HG03439 (cell line): ENCODE results near the gene ZNF546.
A peak's percentile ranks its signal among the peaks of the same experiment; 100 is the strongest.
"Not testable (repeated sequence)": the region's sequence is repeated elsewhere in the genome, so short reads cannot be mapped to it uniquely, and the experiment has no call there.

Experiments
- ATAC-seq: cut with Tn5 transposase; IDR thresholded peaks from one replicate; pipeline ENCODE4 v1.9.1; 2021; ENCODE audit warnings: mild to moderate bottlenecking, moderate library complexity; ENCODE audit not compliant: unreplicated experiment

The ZNF546 gene

DNA sequence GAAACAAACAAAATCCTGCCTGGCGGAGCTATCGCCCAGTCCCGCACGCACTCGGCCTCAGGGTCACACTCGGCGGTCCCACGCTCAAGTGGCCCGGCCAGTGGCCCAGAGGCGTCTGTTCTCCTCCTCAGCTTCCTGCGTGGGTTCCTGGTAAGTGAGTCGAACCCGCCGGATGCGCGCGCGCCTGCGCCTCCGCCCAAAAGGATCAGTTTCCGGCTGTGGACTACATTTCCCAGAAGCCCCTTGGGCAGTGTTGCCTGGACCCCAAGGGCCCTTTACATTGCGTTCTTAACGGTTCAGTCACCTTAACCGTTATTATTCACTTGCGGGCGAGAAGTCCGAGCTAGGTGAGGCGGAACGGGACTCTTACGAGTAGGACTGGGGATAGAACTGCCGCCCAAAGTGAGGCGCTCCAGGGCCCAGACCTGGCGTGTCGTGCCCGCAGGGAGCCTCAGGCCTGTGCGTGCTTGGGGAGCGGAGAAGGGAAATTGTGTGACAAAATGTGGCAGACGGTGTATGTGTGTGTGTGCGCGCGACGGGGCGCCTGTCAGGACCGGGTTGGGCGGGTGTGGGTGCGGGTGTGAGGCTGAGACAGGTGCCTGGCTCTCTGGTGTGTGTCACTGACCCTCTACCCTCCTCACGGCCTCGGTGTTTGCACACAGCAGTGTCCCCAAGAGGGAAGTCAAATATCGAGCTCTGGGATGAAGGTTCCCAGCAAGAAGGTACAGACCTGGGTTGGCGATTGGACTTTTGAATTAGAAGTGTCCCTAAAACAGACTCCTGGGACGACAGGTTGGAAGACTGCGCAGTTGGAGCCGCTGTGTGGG is at the start of gene ZNF546:
ZNF546 (plus strand) TSS at position 250 of the 827 bp plus-strand sequence. CDS start 1,267 bp downstream, outside the sequence.
- peak; percentile 85 for ATAC-seq

DNA sequence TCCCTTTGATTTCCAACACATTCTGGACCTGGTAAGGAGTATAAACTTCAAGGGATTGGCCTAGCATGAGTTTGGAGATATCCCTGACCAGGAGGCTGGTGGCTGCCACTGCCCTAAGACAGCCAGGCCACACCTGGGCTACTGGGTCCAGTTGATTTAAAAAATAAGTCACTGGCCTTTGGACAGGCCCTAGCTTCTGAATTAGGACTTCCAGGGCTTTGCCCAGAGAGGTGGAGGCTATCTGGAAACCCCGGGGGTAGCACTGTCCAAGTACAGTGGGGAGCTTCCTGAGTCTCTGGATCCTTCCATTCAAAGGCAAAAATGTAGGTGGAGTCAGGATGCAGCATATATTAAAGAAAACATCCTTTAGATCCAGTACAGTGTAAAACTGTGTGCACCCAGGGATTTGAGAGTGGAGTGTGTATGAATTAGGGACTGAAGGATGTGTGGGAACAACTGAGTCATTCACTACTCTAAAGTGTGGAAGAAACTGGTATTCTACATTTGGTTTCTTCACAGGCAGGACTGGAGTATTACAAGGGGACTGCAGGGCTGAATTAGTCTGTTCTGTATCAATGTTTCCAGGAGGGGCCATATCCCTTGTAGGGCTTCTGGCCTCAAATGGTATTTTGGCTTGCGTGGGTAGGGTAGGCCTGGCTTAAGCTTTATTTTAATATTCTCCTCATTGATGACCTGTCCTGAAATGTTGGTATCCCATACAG is 47.7 kb upstream of the ZNF546 start:
- ATAC-seq, result no peak

DNA sequence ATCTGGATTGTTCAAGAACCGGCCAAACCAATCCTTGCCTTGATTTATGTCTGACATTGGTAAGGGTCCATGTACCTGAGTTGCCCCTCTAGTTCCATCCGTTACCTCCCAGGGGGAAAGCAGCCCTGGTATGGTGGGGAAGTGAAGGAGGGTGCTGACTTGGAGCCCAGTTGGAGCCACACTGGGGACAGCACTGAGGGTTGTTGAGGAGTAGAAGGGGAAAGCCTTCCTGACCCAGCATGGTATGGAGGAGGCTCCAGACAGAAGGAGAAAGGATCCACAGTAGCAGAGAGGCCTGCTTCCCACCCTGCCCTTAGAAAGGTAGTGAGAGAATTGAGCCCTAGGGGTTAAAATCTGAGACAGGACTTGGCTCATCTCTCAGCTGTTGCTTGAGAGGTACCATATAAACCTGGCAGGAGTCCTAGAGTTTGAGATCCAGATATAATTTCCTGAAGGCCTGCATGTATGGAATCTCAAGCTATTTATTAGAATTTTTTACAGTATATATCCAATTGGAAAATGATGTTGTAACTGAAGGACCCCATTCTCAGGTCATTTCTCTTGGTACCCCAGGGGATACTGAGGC is 45.7 kb upstream of the ZNF546 start:
- no peak for ATAC-seq

DNA sequence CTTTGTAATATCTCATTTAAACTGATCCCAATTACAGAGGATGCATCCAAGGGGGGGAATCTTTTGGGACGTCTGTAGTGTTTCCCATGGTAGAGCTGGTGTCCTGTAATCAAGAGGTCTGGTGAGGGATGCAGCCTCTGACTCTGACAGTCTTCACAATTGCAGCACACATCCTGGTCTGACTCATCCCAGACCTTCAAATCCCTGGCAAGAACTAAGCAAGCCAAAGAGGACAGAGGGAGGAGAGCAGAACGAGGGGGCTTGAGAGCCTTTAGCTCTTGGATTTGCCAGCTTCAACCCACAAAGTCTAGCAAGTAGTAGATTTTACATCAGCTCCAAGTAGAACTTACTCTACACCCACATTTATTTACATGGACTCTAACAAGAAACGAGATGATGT is 45.2 kb upstream of the ZNF546 start:
- no peak for ATAC-seq

DNA sequence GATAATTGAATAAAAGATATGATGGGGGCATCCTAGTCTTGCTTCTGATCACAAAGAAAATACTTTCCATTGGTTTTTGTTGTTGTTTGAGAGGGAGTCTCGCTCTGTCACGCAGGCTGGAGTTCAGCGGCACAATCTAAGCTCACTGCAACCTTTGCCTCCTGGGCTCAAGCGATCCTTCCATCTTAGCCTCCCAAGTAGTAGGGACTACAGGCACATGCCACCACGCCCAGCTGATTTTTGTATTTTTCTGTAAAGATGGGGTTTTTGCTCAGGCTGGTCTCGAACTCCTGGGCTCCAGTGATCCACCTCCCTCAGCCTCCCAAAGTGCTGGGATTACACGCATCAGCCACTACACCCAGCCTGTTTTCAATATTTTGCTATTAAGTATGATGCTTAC is 42.9 kb upstream of the ZNF546 start:
- ATAC-seq, result no peak

DNA sequence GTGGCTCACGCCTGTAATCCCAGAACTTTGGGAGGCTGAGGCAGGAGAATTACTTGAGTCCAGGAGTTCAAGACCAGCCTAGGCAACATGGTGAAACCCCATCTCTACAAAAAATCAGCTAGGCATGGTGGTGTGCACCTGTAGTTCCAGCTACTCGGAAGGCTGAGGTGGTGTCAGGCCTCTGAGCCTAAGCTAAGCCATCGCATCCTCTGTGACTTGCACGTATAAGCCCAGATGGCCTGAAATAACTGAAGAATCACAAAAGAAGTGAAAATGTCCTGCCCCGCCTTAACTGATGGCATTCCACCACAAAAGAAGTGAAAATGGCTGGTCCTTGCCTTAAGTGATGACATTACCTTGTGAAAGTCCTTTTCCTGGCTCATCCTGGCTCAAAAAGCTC is 39.0 kb upstream of the ZNF546 start:
- not testable (repeated sequence) for ATAC-seq

DNA sequence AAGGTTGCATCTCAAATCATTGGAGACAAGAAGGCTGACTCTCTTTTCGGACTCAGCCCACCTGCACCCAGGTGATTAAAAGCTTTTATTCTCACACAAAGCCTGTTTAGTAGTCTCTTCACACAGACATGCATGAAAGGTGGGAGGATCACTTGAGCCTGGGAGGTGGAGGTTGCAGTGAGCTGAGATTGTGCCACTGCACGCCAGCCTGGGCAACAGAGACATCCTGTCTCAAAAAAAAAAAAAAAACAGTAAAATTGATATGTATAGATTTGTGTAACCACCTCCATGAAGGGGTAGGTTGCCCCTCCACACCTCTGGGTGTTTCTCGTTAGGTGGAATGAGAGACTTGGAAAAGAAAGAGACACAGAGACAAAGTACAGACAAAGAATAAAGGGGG is 37.9 kb upstream of the ZNF546 start:
- ATAC-seq, result not testable (repeated sequence)

DNA sequence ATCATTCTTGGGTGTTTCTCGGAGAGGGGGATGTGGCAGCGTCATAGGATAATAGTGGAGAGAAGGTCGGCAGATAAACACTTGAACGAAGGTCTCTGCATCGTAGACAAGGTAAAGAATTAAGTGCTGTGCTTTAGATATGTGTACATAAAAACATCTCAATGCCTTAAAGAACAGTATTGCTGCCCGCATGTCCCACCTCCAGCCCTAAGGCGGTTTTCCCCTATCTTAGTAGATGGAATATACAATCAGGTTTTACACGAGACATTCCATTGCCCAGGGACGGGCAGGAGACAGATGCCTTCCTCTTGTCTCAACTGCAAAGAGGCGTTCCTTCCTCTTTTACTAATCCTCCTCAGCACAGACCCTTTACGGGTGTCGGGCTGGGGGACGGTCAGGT is 37.5 kb upstream of the ZNF546 start:
- ATAC-seq, result not testable (repeated sequence)

DNA sequence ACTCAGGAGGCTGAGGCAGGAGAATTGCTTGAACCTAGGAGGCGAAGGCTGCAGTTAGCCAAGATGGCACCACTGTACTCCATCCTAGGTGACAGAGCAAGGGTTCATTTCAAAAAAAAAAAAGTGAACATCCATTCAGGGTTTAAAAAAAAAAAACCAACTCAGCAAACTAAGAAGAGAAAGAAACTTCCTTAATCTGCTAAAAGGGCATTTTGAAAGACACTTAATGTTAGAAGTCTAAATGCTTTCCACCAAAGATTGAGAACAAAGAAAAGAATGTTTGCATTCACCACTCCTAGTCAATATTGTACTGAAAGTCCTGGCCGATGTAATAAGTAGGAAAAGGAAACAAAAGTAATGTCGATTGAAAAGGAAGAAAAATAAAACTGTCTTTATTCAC is 33.0 kb upstream of the ZNF546 start:
- no peak for ATAC-seq

DNA sequence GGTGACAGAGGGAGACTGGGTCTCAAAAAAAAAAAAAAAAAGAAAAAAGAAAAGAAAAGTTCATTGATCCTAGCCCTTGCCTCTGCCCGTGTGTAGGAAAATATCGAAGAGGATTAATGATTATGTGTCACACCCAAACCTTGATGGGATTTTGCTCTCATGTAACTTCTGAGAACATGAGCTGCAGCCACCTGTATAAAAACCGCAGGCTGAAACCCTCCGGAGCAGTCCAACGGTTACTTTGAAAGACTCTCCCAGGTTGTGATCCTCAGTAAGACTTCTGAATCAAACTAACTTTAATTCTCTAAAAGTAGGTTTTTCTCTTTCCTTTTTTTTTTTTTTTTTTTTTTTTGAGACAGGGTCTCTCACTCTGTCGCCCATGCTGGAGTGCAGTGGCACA is 30.2 kb upstream of the ZNF546 start:
- ATAC-seq, result no peak

DNA sequence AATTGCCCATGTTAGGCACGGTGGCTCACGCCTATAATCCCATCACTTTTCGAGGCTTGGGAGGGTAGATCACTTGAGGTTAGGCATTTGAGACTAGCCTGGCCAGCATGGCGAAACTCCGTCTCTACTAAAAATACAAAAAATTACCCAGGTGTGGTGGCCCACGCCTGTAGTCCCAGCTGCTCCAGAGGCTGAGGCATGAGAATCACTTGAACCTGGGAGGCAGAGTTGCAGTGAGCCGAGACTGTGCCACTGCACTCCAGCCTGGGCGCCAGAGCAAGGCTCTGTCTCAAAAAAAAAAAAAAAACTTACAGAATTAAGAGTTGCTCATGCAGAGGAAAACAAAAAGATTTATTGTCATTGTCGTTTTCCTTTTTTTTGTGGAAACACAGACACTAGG is 29.3 kb upstream of the ZNF546 start:
- no peak for ATAC-seq

DNA sequence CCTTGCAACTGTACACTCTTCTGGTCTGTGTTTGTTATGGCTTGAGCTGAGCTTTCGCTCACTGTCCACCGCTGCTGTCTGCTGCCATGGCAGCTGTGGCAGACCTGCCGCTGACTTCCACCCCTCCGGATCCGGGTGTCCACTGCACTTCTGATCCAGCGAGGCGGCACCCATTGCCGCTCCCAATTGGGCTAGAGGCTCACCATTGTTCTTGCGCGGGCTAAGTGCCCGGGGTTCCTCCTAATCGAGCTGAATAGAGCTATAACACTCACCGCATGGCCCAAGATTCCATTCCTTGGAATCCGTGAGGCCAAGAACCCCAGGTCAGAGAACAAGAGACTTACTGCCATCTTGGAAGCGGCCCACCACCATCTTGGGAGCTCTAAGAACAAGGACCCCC is 28.1 kb upstream of the ZNF546 start:
- ATAC-seq, result no peak

DNA sequence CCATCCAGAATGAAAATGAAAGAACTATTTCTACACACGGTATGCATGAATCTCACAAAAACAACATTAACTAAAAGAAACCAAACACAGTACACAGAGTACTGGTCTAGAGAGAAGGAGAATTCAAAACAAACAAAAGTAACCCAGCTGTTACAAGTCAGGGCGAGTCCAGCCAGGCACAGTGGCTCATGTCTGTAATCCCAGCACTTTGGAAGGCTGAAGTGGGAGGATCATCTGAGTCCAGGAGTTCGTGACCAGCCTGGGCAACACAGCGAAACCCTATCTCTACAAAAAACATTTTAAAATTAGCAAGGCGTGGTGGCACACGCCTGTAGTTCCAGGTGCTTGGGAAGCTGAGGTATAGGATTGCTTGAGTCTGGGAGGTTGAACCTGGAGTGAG is 27.6 kb upstream of the ZNF546 start:
- no peak for ATAC-seq

DNA sequence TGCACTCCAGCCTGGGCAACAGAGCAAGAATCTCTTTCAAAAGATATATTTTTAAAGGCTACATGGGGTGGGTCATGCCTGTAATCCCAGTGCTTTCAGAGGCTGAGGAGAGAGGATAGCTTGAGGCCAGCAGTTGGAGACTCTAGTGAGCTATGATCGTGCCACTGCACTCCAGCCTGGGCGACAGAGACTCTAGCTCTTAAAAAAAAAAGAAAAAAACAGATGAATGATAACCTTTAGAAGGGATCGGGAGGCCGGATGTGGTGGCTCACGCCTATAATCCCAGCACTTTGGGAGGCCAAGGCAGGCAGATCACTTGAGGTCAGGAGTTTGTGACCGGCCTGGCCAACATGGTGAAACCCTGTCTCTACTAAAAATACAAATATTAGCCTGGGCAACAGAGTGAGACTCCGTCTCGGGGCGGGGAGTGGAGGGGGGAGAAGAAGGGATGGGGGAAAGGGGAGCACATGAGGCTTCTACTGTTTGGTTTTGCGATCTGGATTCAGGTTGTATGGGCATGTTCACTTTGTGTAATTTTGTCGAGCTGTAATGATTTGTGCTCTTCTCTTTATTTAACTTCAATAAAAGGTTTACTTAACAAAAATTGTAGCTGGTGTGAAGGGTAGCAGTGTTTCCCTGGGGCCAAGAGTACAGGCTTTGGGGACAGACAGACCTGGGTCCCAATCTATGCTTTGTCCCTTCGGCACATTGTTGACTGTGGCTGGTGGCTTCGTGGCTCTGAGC is 27.0 kb upstream of the ZNF546 start:
- ATAC-seq, result no peak

DNA sequence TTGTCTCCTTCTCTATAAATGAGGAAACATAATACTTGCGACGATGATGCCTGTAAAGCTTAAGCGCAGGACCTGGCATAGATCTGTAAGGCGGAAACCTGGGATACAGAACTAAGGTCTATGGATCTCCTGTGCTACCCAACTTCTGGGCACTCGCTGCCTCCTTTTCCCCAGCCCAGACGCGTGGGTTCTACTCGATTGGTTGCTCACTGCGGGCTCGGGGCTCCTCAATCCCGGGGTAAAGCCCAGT is 26.5 kb upstream of the ZNF546 start:
- no peak for ATAC-seq

DNA sequence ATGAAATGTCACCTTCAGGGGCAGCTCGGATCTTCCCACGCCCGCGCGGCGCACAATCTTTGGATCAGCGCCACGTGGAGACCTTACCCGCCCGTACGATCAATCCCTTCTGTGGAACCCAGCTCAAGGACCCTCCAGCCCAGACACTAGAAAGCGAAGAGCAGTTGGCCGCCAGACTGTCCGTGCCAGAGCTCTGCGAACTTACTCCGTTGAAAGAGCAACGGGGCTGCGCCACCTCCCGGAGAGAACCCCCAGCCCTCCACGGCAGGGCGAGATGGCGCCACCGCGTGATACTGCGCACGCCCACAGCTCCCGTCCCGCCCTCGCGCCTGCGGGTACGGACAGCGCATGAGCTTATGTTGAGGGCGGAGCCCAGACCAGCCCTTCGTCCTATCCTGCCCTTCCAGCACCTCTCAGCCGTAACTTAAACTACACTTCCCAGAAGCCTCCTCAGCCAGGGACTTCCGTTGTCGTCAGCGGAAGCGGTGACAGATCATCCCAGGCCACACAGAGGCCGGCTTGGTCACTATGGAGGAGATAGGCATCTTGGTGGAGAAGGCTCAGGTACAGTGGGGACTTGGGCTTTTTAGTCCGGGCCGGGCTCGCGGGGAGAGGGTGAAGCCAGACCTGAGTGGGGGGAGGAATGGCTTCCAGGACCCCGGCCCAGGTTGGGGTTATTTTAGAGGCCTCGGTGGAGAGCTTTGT is 26.0 kb upstream of the ZNF546 start, which contains the start of gene PSMC4:
PSMC4 (plus strand) TSS at position 491 of the 705 bp plus-strand sequence; CDS start at position 529, 38 bp downstream.
- peak; percentile 97 for ATAC-seq

DNA sequence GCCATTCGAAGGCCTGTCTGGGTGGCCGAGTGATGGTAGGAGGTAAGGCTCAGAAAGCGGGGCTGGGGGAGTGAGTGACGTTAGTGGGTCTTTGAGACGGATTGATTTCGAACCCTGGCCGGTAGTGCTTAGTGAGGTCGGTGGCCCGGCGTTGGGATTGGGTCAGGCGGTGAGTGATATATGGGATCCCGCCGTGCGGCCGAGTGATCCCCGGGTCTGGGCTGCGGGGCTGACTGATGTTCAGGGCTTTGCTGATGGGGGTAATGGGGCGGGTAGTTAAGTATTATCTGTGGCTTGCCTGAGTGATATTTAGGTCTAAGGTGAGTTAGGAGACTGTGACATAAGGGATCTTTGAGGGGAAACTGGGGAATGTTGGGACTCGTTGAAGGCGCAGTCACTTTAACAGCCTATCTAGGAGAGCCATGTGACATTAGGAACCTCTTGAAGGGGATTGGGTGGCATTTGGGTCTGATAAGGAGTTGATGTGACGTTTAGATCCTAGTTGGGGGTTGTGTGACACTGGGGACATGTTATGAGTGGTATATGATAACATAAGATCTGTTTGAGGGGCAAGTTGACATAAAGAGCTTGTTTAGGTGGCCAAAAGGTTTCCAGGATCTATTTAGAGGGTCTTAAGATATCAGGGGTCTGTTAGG is 25.4 kb upstream of the ZNF546 start:
- no peak for ATAC-seq

DNA sequence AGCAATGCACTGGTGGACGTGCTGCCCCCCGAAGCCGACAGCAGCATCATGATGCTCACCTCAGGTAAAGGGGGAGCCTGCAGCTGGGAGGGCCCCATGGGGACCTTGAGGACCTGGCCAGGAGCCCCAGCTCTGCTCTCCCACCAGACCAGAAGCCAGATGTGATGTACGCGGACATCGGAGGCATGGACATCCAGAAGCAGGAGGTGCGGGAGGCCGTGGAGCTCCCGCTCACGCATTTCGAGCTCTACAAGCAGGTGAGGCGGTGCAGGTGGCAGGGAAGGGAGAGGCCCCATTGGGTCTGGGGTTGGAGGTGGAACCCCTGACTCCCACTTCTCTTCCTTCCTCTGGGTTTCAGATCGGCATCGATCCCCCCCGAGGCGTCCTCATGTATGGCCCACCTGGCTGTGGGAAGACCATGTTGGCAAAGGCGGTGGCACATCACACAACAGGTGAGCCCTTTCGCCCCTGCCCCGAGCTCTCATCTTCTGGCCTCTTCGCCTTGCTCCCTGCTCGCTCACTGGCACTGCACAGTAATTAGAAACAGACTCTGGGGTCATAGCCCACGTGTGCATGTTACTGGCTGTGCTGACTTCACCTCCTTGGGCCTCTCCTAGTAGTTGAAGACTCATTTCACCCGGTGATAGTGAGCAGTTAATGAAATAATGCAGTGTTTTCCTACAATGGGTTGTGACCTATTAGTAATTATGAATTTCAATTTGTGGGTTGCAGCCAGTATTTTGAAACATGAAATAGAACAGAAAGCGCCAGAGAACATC is 22.3 kb upstream of the ZNF546 start:
- no peak for ATAC-seq

DNA sequence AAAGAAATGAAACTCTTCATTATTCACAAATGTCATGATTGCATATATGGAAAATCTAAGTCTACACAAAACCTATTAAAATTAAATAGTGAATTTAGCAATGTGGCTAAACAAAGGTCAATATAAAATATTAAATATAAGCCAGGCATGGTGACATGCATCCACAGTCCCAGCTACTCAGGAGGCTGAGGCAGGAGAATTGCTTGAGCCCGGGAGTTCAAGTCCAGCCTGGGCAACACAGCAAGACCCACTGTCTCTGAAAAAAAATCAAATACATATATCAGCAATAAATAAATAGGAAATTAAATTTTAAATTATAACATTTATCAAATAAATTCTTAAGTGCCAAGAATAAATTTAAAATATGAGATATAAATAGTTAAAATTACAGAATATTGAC is 14.0 kb upstream of the ZNF546 start:
- no peak for ATAC-seq
